ENCODE results near the gene BCO2.

BCO2 gene

GRCh38 chr11:112248201-112248600 lies 72.9 kb downstream of the BCO2 start:
- no peak for DNase-seq (ENCODE audit: low spot score)
- TF ChIP-seq CTCF (IDR thresholded peaks at IDR 0.05; ENCODE audit: borderline replicate concordance, control extremely low read depth, extremely low read depth, insufficient read depth, missing control alignments), result no peak
- in situ Hi-C loops (cut with MboI; ENCODE audit: low sequenced_read_pairs, unreplicated experiment), result no loop called here

DNA sequence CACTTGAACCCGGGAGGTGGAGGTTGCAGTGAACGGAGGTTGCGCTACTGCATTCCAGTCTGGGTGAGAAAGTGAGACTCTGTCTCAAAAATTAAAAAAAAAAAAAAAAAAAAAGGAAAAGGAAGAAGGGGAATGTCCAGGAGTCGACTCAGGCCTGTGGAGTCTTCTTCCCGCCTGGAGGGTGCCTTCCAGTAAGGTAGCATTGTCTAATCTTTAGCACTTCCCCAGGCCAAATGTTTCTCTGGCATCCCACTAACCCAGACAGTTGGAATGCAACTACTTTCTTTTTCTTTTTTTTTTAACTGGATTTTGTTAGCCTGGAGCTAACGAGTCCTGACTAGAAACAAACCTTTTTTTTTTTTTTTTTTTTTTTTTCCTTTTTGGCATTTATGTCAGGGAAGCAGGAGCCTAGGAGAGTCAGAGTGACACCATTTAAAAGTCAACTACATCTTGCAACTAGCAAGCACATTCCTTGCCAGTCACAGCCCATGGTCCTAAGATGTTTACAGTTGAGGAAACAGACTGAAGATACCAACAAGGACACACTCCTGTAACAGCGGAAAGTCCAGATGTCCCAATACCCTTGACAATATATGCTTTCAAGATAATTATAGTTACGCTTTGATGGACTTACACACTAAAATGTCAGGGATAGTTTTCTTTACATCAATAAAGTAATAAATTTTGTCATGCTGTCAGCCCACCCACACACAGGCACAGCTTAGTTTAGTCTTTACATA lies 74.7 kb downstream of the BCO2 start:
- in situ Hi-C loops (cut with MboI; ENCODE audit: low sequenced_read_pairs, unreplicated experiment), result no loop called here
- TF ChIP-seq CTCF (IDR thresholded peaks at IDR 0.05; ENCODE audit: borderline replicate concordance, control extremely low read depth, extremely low read depth, insufficient read depth, missing control alignments), result no peak
- DNase-seq (ENCODE audit: low spot score), result no peak

DNA sequence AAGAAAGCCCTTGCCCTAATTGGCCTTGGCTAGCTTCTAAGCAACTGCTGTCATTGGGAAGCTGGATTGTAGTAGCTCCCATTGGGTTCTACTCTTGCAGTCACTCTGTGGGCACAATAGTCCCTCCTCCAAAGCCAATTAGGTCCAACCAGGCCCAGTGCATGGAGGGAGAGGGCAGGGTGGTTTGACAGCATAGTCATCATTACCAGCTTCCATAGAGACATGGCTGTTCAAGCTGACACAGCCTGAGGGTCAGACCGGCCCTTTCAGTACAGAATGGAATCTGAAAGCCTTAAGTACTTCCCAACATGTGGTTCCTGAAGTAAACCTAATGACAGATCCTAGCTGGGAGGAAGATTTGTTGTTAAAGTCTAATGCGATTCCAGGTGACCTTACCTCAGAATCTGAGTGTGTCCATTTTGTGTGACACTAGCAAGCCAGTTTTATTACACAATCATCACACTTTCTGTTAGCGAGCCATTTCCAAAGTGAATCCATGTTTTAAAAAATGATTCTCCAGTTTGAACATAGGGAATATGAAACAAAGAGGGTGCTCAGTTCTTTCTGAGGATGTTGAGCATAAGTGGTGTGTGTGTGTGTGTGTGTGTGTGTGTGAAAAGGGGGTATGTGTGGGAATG lies 78.4 kb downstream of the BCO2 start:
- no peak for DNase-seq (ENCODE audit: low spot score)
- in situ Hi-C loops (cut with MboI; ENCODE audit: low sequenced_read_pairs, unreplicated experiment), result no loop called here
- TF ChIP-seq CTCF (IDR thresholded peaks at IDR 0.05; ENCODE audit: borderline replicate concordance, control extremely low read depth, extremely low read depth, insufficient read depth, missing control alignments), result no peak

GRCh38 chr11:112255067-112255720 lies 79.9 kb downstream of the BCO2 start:
- no peak for DNase-seq (ENCODE audit: low spot score)
- TF ChIP-seq CTCF (IDR thresholded peaks at IDR 0.05; ENCODE audit: borderline replicate concordance, control extremely low read depth, extremely low read depth, insufficient read depth, missing control alignments), result no peak
- in situ Hi-C loops (cut with MboI; ENCODE audit: low sequenced_read_pairs, unreplicated experiment), result no loop called here

GRCh38 chr11:112260490-112260889 lies 85.2 kb downstream of the BCO2 start, which contains the start of gene PLET1:
Gene PLET1, minus strand, starts transcription at chr11:112260860. Its CDS starts 271 bp downstream, at chr11:112260589.
- TF ChIP-seq CTCF (IDR thresholded peaks at IDR 0.05; ENCODE audit: borderline replicate concordance, control extremely low read depth, extremely low read depth, insufficient read depth, missing control alignments), result no peak
- in situ Hi-C loops (cut with MboI; ENCODE audit: low sequenced_read_pairs, unreplicated experiment), result no loop called here

DNA sequence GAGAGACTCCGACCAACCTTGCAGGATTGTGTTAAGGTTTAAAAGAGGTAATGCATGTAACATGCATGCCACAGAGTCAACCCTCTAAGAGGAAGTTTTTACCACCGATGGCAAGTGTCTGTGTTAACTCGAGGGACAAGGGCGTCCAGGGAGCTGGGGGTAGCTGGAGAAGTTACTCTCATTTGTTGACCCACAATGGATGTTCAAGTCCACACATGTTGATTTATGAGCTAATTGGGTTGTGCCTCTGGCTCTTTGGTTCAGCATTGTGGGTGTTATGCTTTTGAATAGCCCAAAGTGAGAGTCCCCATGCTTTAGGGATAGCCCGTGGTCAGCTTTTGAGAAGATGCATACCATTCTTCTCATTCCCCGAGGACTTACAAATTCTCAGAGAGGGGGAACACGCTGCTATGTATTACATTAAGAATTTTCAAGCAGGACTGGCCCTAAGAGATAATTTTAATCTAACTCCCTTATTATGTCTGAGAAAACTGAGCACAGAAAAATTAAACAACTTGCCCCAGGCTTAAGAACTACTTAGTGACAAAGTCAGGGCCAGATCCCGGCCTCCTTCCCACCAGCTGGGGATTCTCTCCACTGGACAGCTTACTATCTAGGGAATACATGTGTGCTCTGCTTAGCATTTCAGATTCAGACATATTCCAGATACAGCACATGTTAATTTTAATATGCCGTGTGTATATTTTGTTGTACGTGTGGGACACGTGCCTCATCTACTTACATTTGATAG lies 90.5 kb downstream of the BCO2 start:
- DNase-seq (ENCODE audit: low spot score), result no peak
- TF ChIP-seq CTCF (IDR thresholded peaks at IDR 0.05; ENCODE audit: borderline replicate concordance, control extremely low read depth, extremely low read depth, insufficient read depth, missing control alignments), result no peak

More at GRCh38 chr11:112260490-112260889, 85.2 kb downstream of the BCO2 start, which contains the start of gene PLET1:
- no peak for DNase-seq (ENCODE audit: low spot score)

More for the DNA sequence above, 90.5 kb downstream of the BCO2 start:
- in situ Hi-C loops (cut with MboI; ENCODE audit: low sequenced_read_pairs, unreplicated experiment), result no loop called here

All from GM13976 (cell line).